Heart left ventricle (tissue), 13 donors: ENCODE measurements around the gene CD28.

Source experiments
- POLR2A ChIP-seq, 2 donors: fragments of 450-650 bp; IDR thresholded peaks; one replicate each; pipeline ENCODE4 v1.6.1; 2017; ENCODE audit warnings: antibody characterized with exemption in 2 of 2, mild to moderate bottlenecking in 2 of 2, moderate library complexity in 2 of 2
- TF ChIP-seq, protein P1 (sequence below), 12 donors: fragments of 200-600 bp; sonication (generic) in 4 of 12; IDR thresholded peaks; one replicate each; pipeline versions ENCODE4 v1.5.0 to v1.8.0; 2018 to 2022; ENCODE audit warnings: antibody characterized with exemption in 12 of 12, mild to moderate bottlenecking in 5 of 12
- donor health status: ischemic (EF 13 %, LVEDD 7.1; RV severe dilation, severe dysfunction).
- donor health status: DM: no; HTN: yes; CAD: no.
- donor health status: DM: no; HTN: no; CAD: no.
- donor health status: ischemic (EF 25% LVEDD 6.9; RV normal size, moderate dysfunction).
- donor health status: ischemic (EF 25% LVEDD 5.7; RV mildly dilated, moderate dysfunction).
- donor health status: ischemic (EF 35%, LVEDD 5.7; RV mildly dilated, moderate dysfunction).
- donor health status: nonischemic (EF 11% LVEDD 7.7; RV severe dilation, severe dysfunction).
- donor health status: DM: yes; HTN: yes; CAD: no.
- donor health status: PGD.
- donor health status: ischemic (EF 29% LVEDD 5.4; RV normal size, mild dysfunction).
- donor health status: nonischemic (EF 23%, LVEDD 6.1; RV moderate dilation, normal function).

DNA sequence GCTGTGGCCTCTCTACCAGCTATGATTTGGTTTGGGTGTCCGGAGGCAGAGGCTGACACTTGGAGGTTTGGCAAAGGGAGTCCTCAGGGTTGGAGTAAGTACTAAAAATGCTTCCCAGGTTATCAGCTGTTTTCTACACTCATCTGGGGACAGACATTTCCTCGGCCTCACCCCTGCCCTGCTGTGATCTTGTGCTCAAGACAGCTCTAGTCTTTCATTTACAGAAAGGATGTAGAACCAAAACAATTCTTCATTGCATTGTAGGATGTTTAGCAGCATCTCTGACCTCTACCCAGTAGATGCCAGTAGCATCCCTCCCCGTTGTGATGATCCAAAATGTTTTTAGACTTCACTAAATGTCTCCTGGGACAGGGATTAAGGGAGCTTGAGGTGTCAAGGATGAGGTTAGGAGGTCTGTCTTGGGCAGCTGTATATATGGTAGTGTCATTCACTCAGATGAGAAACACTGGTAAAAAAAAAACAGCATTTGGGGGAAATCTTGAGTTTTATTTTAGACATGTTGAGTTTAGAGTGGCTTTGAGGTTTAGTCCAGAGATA, 26.6 kb downstream of the CD28 start:
- TF ChIP-seq, protein P1, sequence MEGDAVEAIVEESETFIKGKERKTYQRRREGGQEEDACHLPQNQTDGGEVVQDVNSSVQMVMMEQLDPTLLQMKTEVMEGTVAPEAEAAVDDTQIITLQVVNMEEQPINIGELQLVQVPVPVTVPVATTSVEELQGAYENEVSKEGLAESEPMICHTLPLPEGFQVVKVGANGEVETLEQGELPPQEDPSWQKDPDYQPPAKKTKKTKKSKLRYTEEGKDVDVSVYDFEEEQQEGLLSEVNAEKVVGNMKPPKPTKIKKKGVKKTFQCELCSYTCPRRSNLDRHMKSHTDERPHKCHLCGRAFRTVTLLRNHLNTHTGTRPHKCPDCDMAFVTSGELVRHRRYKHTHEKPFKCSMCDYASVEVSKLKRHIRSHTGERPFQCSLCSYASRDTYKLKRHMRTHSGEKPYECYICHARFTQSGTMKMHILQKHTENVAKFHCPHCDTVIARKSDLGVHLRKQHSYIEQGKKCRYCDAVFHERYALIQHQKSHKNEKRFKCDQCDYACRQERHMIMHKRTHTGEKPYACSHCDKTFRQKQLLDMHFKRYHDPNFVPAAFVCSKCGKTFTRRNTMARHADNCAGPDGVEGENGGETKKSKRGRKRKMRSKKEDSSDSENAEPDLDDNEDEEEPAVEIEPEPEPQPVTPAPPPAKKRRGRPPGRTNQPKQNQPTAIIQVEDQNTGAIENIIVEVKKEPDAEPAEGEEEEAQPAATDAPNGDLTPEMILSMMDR (IDR thresholded peaks at IDR 0.05): no peak
- no peak for TF ChIP-seq POLR2A (IDR thresholded peaks at IDR 0.05)
